Measurements from ENCODE around the gene IFIT1.

- TF ChIP-seq EZH2 (IDR thresholded peaks at IDR 0.05; ENCODE audit: low read depth, unreplicated experiment) = no peak
- TF ChIP-seq POLR2AphosphoS5 (IDR thresholded peaks at IDR 0.05; ENCODE audit: low read depth) = no peak
- no peak for TF ChIP-seq CTCF (conservative IDR thresholded peaks at IDR 0.05; ENCODE audit: low read depth in 2 of 2)
- TF ChIP-seq JUNB (IDR thresholded peaks at IDR 0.05; ENCODE audit: unreplicated experiment) = no peak
- no peak for TF ChIP-seq EZH2phosphoT487 (IDR thresholded peaks at IDR 0.05; ENCODE audit: unreplicated experiment)
- no peak for TF ChIP-seq REST (IDR thresholded peaks at IDR 0.05; ENCODE audit: unreplicated experiment)
- no peak for TF ChIP-seq STAT1 (IDR thresholded peaks at IDR 0.05; ENCODE audit: unreplicated experiment)
- no peak for TF ChIP-seq CREB1 (CRISPR knock-in tag; IDR thresholded peaks at IDR 0.05; ENCODE audit: low read depth)
- TF ChIP-seq ZNF114 (CRISPR knock-in tag; IDR thresholded peaks at IDR 0.05) = no peak
- no peak for TF ChIP-seq NANOG (IDR thresholded peaks at IDR 0.05; ENCODE audit: borderline replicate concordance)
These were observed 18.3 kb upstream of the IFIT1 start for GRCh38 chr10:89373916-89374711.
